Measurements from ENCODE around the gene CCDC183. TPM values are rescaled to one million over a fixed set of nuclear protein-coding genes. Genes with fewer than 3 reads are reported as not detected.

Gene CCDC183
- total RNA-seq, 5 donors from 2014 or later (not counting 1 experiment from before 2014, with no cell fraction given): 1.9 to 2.9 (median 2.3) TPM

GRCh38 chr9:136827794-136828473, 31.8 kb downstream of the CCDC183 start:
- Histone ChIP-seq H3K36me3 (ENCODE audit: control insufficient read depth in 2 of 2, extremely low read depth in 1 of 2, insufficient read depth in 1 of 2, low read length in 1 of 2) (peaks cover 21 to 55% of the 10 kb centered on the region in 2 donors), H3K27ac (ENCODE audit: low read length) (no peak overlapping the region), H3K9me3 (no peaks in the 10 kb centered on the region), H3K4me1 (ENCODE audit: control insufficient read depth in 1 of 2, extremely low read depth in 1 of 2, insufficient read depth in 2 of 2, low read length in 2 of 2) (no peaks in the 10 kb centered on the region), H3K4me3 (ENCODE audit: control insufficient read depth in 1 of 2, extremely low read depth in 1 of 2, low read length in 1 of 2) (no peak overlapping the region), H3K27me3 (replicated peaks in 1 of 2; ENCODE audit: control insufficient read depth in 2 of 2, extremely low read depth in 1 of 2, insufficient read depth in 2 of 2, low read length in 1 of 2) (no peaks in the 10 kb centered on the region)
- Mint-ChIP-seq H3K4me1 (no peaks in the 10 kb centered on the region), H3K36me3 (peaks cover 4% of the 10 kb centered on the region), H3K9me3 (no peaks in the 10 kb centered on the region), H3K27ac (no peak overlapping the region), H3K27me3 (no peaks in the 10 kb centered on the region), H3K4me3 (no peak overlapping the region)
- ATAC-seq (replicated peaks in 1 of 4) (no peak), DNase-seq (no peak)
- ChIA-PET CTCF (no interaction called here), POLR2A (no interaction called here)
- 94% methylated on average over 6 of the region's 14 CpGs for WGBS (ENCODE audit: insufficient coverage)

- no peaks in the 10 kb centered on the region for H3K27me3 ChIP-seq (replicated peaks in 1 of 2; ENCODE audit: control insufficient read depth in 2 of 2, extremely low read depth in 1 of 2, insufficient read depth in 2 of 2, low read length in 1 of 2)
- no peak overlapping the region for H3K4me3 ChIP-seq (ENCODE audit: control insufficient read depth in 1 of 2, extremely low read depth in 1 of 2, low read length in 1 of 2)
- DNase-seq: no peak
- Mint-ChIP-seq H3K27me3 (no peaks in the 10 kb centered on the region), H3K9me3 (no peaks in the 10 kb centered on the region), H3K27ac (no peak overlapping the region), H3K36me3 (peaks cover 4% of the 10 kb centered on the region), H3K4me3 (no peak overlapping the region), H3K4me1 (no peaks in the 10 kb centered on the region)
- peaks cover 21 to 50% of the 10 kb centered on the region in 2 donors for H3K36me3 ChIP-seq (ENCODE audit: control insufficient read depth in 2 of 2, extremely low read depth in 1 of 2, insufficient read depth in 1 of 2, low read length in 1 of 2)
- 96% methylated on average over 24 of the region's 31 CpGs for WGBS (ENCODE audit: insufficient coverage)
- no peaks in the 10 kb centered on the region for H3K4me1 ChIP-seq (ENCODE audit: control insufficient read depth in 1 of 2, extremely low read depth in 1 of 2, insufficient read depth in 2 of 2, low read length in 2 of 2)
- ATAC-seq (replicated peaks in 1 of 4): no peak
- ChIA-PET POLR2A (no interaction called here), CTCF (no interaction called here)
- H3K9me3 ChIP-seq: no peaks in the 10 kb centered on the region
- H3K27ac ChIP-seq (ENCODE audit: low read length): no peak overlapping the region
Measured at GRCh38 chr9:136828474-136829140, 32.5 kb downstream of the CCDC183 start.

GRCh38 chr9:136829412-136829811, 33.3 kb downstream of the CCDC183 start:
- H3K27ac ChIP-seq (ENCODE audit: low read length): no peak overlapping the region
- no peak for DNase-seq
- Mint-ChIP-seq H3K4me3 (no peak overlapping the region), H3K27ac (no peak overlapping the region), H3K9me3 (no peaks in the 10 kb centered on the region), H3K36me3 (peaks cover 7% of the 10 kb centered on the region), H3K27me3 (no peaks in the 10 kb centered on the region), H3K4me1 (no peaks in the 10 kb centered on the region)
- H3K27me3 ChIP-seq (replicated peaks in 1 of 2; ENCODE audit: control insufficient read depth in 2 of 2, extremely low read depth in 1 of 2, insufficient read depth in 2 of 2, low read length in 1 of 2): no peaks in the 10 kb centered on the region
- no peaks in the 10 kb centered on the region for H3K9me3 ChIP-seq
- ATAC-seq (replicated peaks in 1 of 4): no peak
- WGBS (ENCODE audit: insufficient coverage): over 99% methylated on average over 9 of the region's 14 CpGs
- no peaks in the 10 kb centered on the region for H3K4me1 ChIP-seq (ENCODE audit: control insufficient read depth in 1 of 2, extremely low read depth in 1 of 2, insufficient read depth in 2 of 2, low read length in 2 of 2)
- ChIA-PET CTCF (no interaction called here), POLR2A (no interaction called here)
- H3K36me3 ChIP-seq (ENCODE audit: control insufficient read depth in 2 of 2, extremely low read depth in 1 of 2, insufficient read depth in 1 of 2, low read length in 1 of 2): peaks cover 24 to 45% of the 10 kb centered on the region in 2 donors
- H3K4me3 ChIP-seq (ENCODE audit: control insufficient read depth in 1 of 2, extremely low read depth in 1 of 2, low read length in 1 of 2): no peak overlapping the region

- Histone ChIP-seq H3K36me3 (ENCODE audit: control insufficient read depth in 2 of 2, extremely low read depth in 1 of 2, insufficient read depth in 1 of 2, low read length in 1 of 2) (peaks cover 21 to 40% of the 10 kb centered on the region in 2 donors), H3K4me1 (ENCODE audit: control insufficient read depth in 1 of 2, extremely low read depth in 1 of 2, insufficient read depth in 2 of 2, low read length in 2 of 2) (no peaks in the 10 kb centered on the region), H3K4me3 (ENCODE audit: control insufficient read depth in 1 of 2, extremely low read depth in 1 of 2, low read length in 1 of 2) (no peak overlapping the region), H3K27ac (ENCODE audit: low read length) (no peak overlapping the region), H3K27me3 (replicated peaks in 1 of 2; ENCODE audit: control insufficient read depth in 2 of 2, extremely low read depth in 1 of 2, insufficient read depth in 2 of 2, low read length in 1 of 2) (no peaks in the 10 kb centered on the region), H3K9me3 (no peaks in the 10 kb centered on the region)
- no peak for DNase-seq
- Mint-ChIP-seq H3K27ac (no peak overlapping the region), H3K4me1 (no peaks in the 10 kb centered on the region), H3K9me3 (no peaks in the 10 kb centered on the region), H3K27me3 (no peaks in the 10 kb centered on the region), H3K36me3 (peaks cover 7% of the 10 kb centered on the region), H3K4me3 (no peak overlapping the region)
- ATAC-seq (replicated peaks in 1 of 4): no peak
- POLR2A ChIA-PET: no interaction called here
- 97% methylated on average over 39 of the region's 41 CpGs for WGBS (ENCODE audit: insufficient coverage)
- CTCF ChIA-PET: no interaction called here
Measured at GRCh38 chr9:136829981-136830885, 34.1 kb downstream of the CCDC183 start.

- Mint-ChIP-seq H3K27me3 (no peaks in the 10 kb centered on the region), H3K36me3 (peaks cover 7% of the 10 kb centered on the region), H3K9me3 (no peaks in the 10 kb centered on the region), H3K4me3 (no peak overlapping the region), H3K27ac (no peak overlapping the region), H3K4me1 (no peaks in the 10 kb centered on the region)
- ChIA-PET CTCF (no interaction called here), POLR2A (no interaction called here)
- H3K4me3 ChIP-seq (ENCODE audit: control insufficient read depth in 1 of 2, extremely low read depth in 1 of 2, low read length in 1 of 2): no peak overlapping the region
- 97% methylated on average over 29 of the region's 30 CpGs for WGBS (ENCODE audit: insufficient coverage)
- DNase-seq (no peak), ATAC-seq (replicated peaks in 1 of 4) (no peak)
- H3K27me3 ChIP-seq (replicated peaks in 1 of 2; ENCODE audit: control insufficient read depth in 2 of 2, extremely low read depth in 1 of 2, insufficient read depth in 2 of 2, low read length in 1 of 2): no peaks in the 10 kb centered on the region
- H3K9me3 ChIP-seq: no peaks in the 10 kb centered on the region
- H3K36me3 ChIP-seq (ENCODE audit: control insufficient read depth in 2 of 2, extremely low read depth in 1 of 2, insufficient read depth in 1 of 2, low read length in 1 of 2): peaks cover 21 to 31% of the 10 kb centered on the region in 2 donors
- H3K27ac ChIP-seq (ENCODE audit: low read length): no peak overlapping the region
- no peaks in the 10 kb centered on the region for H3K4me1 ChIP-seq (ENCODE audit: control insufficient read depth in 1 of 2, extremely low read depth in 1 of 2, insufficient read depth in 2 of 2, low read length in 2 of 2)
Measured at GRCh38 chr9:136831002-136831719, 35.0 kb downstream of the CCDC183 start.

- no peaks in the 10 kb centered on the region for H3K27me3 Mint-ChIP-seq
- 97% methylated on average over 20 of the region's 23 CpGs for WGBS (ENCODE audit: insufficient coverage)
- ChIA-PET POLR2A (no interaction called here), CTCF (no interaction called here)
- H3K4me1 ChIP-seq (ENCODE audit: control insufficient read depth in 1 of 2, extremely low read depth in 1 of 2, insufficient read depth in 2 of 2, low read length in 2 of 2): no peaks in the 10 kb centered on the region
- no peak for DNase-seq
- H3K9me3 Mint-ChIP-seq: no peaks in the 10 kb centered on the region
- no peak overlapping the region for H3K27ac ChIP-seq (ENCODE audit: low read length)
- ATAC-seq (replicated peaks in 1 of 4): no peak
- no peaks in the 10 kb centered on the region for H3K27me3 ChIP-seq (replicated peaks in 1 of 2; ENCODE audit: control insufficient read depth in 2 of 2, extremely low read depth in 1 of 2, insufficient read depth in 2 of 2, low read length in 1 of 2)
- H3K36me3 ChIP-seq (ENCODE audit: control insufficient read depth in 2 of 2, extremely low read depth in 1 of 2, insufficient read depth in 1 of 2, low read length in 1 of 2): peaks cover 17 to 29% of the 10 kb centered on the region in 2 donors
- H3K4me3 ChIP-seq (ENCODE audit: control insufficient read depth in 1 of 2, extremely low read depth in 1 of 2, low read length in 1 of 2): no peak overlapping the region
- H3K36me3 Mint-ChIP-seq: peaks cover 7% of the 10 kb centered on the region
- no peaks in the 10 kb centered on the region for H3K9me3 ChIP-seq
- no peaks in the 10 kb centered on the region for H3K4me1 Mint-ChIP-seq
- no peak overlapping the region for H3K27ac Mint-ChIP-seq
- no peak overlapping the region for H3K4me3 Mint-ChIP-seq
Measured at GRCh38 chr9:136831720-136832104, 35.6 kb downstream of the CCDC183 start.

Data from T-cell (primary cell).